Hepatocyte (in vitro differentiated cells): ENCODE results near the gene ZBTB4.

Experiments used
- EZH2phosphoT487 ChIP-seq: fragments of 200-600 bp; sonication (generic); IDR thresholded peaks from one replicate; pipeline ENCODE4 v1.6.1; 2018; ENCODE audit warnings: antibody characterized with exemption, mild to moderate bottlenecking, low read depth, moderate library complexity; ENCODE audit not compliant: unreplicated experiment, severe bottlenecking
- TF ChIP-seq, protein P1 (sequence below): fragments of 200-600 bp; sonication (generic); IDR thresholded peaks from 2 replicates; pipeline ENCODE4 v1.5.1; 2016; ENCODE audit warnings: antibody characterized with exemption, mild to moderate bottlenecking; ENCODE audit not compliant: poor library complexity

DNA sequence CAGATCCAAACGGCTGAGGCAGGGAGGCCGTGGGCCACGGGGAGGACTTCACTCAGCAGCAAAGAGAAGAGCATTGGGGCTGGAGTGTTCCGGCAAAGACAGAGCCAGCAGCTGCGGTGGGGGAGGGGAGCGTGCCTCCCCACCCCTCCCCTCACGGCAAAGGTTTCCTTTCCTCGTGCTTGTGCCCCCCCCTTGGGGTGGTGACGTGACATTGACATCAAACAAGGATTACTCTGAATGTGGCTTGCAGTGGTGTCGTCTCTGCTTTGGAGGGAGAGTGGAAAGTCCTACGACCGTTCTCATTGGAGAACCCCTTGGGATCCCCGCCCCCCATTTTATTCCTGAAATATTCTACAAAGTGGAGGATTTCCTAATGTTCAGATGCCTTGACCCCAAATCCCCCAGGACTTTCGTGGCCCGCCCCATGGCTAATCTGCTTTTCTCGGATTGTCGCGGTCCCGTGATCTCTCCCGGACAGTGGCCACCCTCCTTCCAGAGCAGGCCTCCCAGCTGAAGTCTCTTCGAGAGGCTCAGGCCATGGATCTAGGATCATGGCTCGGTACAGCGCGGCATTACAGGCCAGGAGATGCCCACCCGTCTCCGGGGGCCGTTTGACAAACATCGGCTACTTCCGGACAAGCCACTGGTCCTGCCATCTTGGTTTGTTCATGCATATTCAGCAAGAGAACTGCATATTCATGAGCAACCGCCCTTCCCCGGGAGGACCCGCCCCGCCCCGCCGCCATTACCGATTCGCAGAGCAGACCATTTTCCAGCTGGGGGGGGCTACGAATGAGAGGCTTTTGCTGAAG, 4.0 kb upstream of the ZBTB4 start:
- no peak for TF ChIP-seq EZH2phosphoT487
- TF ChIP-seq, protein P1, sequence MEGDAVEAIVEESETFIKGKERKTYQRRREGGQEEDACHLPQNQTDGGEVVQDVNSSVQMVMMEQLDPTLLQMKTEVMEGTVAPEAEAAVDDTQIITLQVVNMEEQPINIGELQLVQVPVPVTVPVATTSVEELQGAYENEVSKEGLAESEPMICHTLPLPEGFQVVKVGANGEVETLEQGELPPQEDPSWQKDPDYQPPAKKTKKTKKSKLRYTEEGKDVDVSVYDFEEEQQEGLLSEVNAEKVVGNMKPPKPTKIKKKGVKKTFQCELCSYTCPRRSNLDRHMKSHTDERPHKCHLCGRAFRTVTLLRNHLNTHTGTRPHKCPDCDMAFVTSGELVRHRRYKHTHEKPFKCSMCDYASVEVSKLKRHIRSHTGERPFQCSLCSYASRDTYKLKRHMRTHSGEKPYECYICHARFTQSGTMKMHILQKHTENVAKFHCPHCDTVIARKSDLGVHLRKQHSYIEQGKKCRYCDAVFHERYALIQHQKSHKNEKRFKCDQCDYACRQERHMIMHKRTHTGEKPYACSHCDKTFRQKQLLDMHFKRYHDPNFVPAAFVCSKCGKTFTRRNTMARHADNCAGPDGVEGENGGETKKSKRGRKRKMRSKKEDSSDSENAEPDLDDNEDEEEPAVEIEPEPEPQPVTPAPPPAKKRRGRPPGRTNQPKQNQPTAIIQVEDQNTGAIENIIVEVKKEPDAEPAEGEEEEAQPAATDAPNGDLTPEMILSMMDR = no peak
